HG02885 (cell line): ENCODE measurements around the gene ZNF446.

Experiments
- ATAC-seq: cut with Tn5 transposase; IDR thresholded peaks from one replicate; pipeline ENCODE4 v1.9.1; 2021; ENCODE audit warnings: mild to moderate bottlenecking; ENCODE audit not compliant: unreplicated experiment, poor library complexity

Gene ZNF446

GRCh38 chr19:58519355-58520256 is 43.5 kb downstream of the ZNF446 start, which contains the start of gene ZBTB45:
ZBTB45 (minus strand) TSS chr19:58519810; CDS start chr19:58517673, 2,137 bp downstream.
- peak; percentile 82 for ATAC-seq

- ATAC-seq: no peak
These were observed 44.1 kb downstream of the ZNF446 start for GRCh38 chr19:58520257-58520599.

- ATAC-seq: no peak
These were observed 45.5 kb downstream of the ZNF446 start for GRCh38 chr19:58521651-58522050.

- ATAC-seq: no peak
These were observed 46.6 kb downstream of the ZNF446 start for GRCh38 chr19:58522709-58523108.

GRCh38 chr19:58529405-58529804 is 53.3 kb downstream of the ZNF446 start:
- no peak for ATAC-seq
